ENCODE data around the gene DLGAP1. TPM values are rescaled to one million over a fixed set of nuclear protein-coding genes. Genes with fewer than 3 reads are reported as not detected.
A peak's percentile ranks its signal among the peaks of the same experiment; 100 is the strongest.

DLGAP1 gene
- total RNA-seq, 1 donor from 2014 or later, result 13.6 TPM

GRCh38 chr18:4108016-4108415 is 347.1 kb downstream of the DLGAP1 start:
- H3K27ac Mint-ChIP-seq (ENCODE audit: unreplicated experiment), result no peak overlapping the region
- H3K36me3 Mint-ChIP-seq (ENCODE audit: unreplicated experiment), result no peaks in the 10 kb centered on the region
- H3K4me3 Mint-ChIP-seq (ENCODE audit: unreplicated experiment), result no peak overlapping the region
- DNase-seq, result no peak
- TF ChIP-seq CTCF (IDR thresholded peaks at IDR 0.05; ENCODE audit: partially characterized antibody, unreplicated experiment), result no peak
- no peaks in the 10 kb centered on the region for H3K4me1 Mint-ChIP-seq (ENCODE audit: low read depth, unreplicated experiment)
- no peaks in the 10 kb centered on the region for H3K27me3 Mint-ChIP-seq (ENCODE audit: unreplicated experiment)
- no peaks in the 10 kb centered on the region for H3K9me3 Mint-ChIP-seq (ENCODE audit: unreplicated experiment)

- no peaks in the 10 kb centered on the region for H3K27me3 Mint-ChIP-seq (ENCODE audit: unreplicated experiment)
- H3K27ac Mint-ChIP-seq (ENCODE audit: unreplicated experiment), result no peak overlapping the region
- H3K9me3 Mint-ChIP-seq (ENCODE audit: unreplicated experiment), result no peaks in the 10 kb centered on the region
- TF ChIP-seq CTCF (IDR thresholded peaks at IDR 0.05; ENCODE audit: partially characterized antibody, unreplicated experiment), result no peak
- H3K36me3 Mint-ChIP-seq (ENCODE audit: unreplicated experiment), result no peaks in the 10 kb centered on the region
- H3K4me1 Mint-ChIP-seq (ENCODE audit: low read depth, unreplicated experiment), result no peaks in the 10 kb centered on the region
- no peak overlapping the region for H3K4me3 Mint-ChIP-seq (ENCODE audit: unreplicated experiment)
- no peak for DNase-seq
Observed at GRCh38 chr18:4107049-4107467, 348.0 kb downstream of the DLGAP1 start.

GRCh38 chr18:4106407-4107033 is 348.6 kb downstream of the DLGAP1 start:
- no peaks in the 10 kb centered on the region for H3K9me3 Mint-ChIP-seq (ENCODE audit: unreplicated experiment)
- H3K36me3 Mint-ChIP-seq (ENCODE audit: unreplicated experiment), result no peaks in the 10 kb centered on the region
- H3K27me3 Mint-ChIP-seq (ENCODE audit: unreplicated experiment), result no peaks in the 10 kb centered on the region
- TF ChIP-seq CTCF (IDR thresholded peaks at IDR 0.05; ENCODE audit: partially characterized antibody, unreplicated experiment), result peak; percentile 93
- H3K27ac Mint-ChIP-seq (ENCODE audit: unreplicated experiment), result no peak overlapping the region
- no peaks in the 10 kb centered on the region for H3K4me1 Mint-ChIP-seq (ENCODE audit: low read depth, unreplicated experiment)
- DNase-seq, result peak; percentile 83
- no peak overlapping the region for H3K4me3 Mint-ChIP-seq (ENCODE audit: unreplicated experiment)

GRCh38 chr18:4102901-4103300 is 352.2 kb downstream of the DLGAP1 start:
- Mint-ChIP-seq H3K4me1 (ENCODE audit: low read depth, unreplicated experiment) (no peaks in the 10 kb centered on the region), H3K36me3 (ENCODE audit: unreplicated experiment) (peaks cover 6% of the 10 kb centered on the region), H3K27ac (ENCODE audit: unreplicated experiment) (no peak overlapping the region), H3K9me3 (ENCODE audit: unreplicated experiment) (no peaks in the 10 kb centered on the region), H3K27me3 (ENCODE audit: unreplicated experiment) (no peaks in the 10 kb centered on the region), H3K4me3 (ENCODE audit: unreplicated experiment) (no peak overlapping the region)
- no peak for TF ChIP-seq CTCF (IDR thresholded peaks at IDR 0.05; ENCODE audit: partially characterized antibody, unreplicated experiment)
- DNase-seq, result no peak

GRCh38 chr18:4101009-4101408 is 354.1 kb downstream of the DLGAP1 start:
- H3K27me3 Mint-ChIP-seq (ENCODE audit: unreplicated experiment), result no peaks in the 10 kb centered on the region
- no peaks in the 10 kb centered on the region for H3K4me1 Mint-ChIP-seq (ENCODE audit: low read depth, unreplicated experiment)
- TF ChIP-seq CTCF (IDR thresholded peaks at IDR 0.05; ENCODE audit: partially characterized antibody, unreplicated experiment), result no peak

More at GRCh38 chr18:4101009-4101408, 354.1 kb downstream of the DLGAP1 start:
- Mint-ChIP-seq H3K4me3 (ENCODE audit: unreplicated experiment) (no peak overlapping the region), H3K27ac (ENCODE audit: unreplicated experiment) (no peak overlapping the region), H3K9me3 (ENCODE audit: unreplicated experiment) (no peaks in the 10 kb centered on the region), H3K36me3 (ENCODE audit: unreplicated experiment) (peaks cover 6% of the 10 kb centered on the region)
- DNase-seq, result no peak
